Epidermal melanocyte (primary cell): ENCODE measurements around the gene CYP46A1.

Source experiments
- DNase-seq: peaks from one replicate; pipeline ENCODE4 v3.0.0; 2011; ENCODE audit warnings: low spot score; ENCODE audit not compliant: insufficient read length

Gene CYP46A1

DNA sequence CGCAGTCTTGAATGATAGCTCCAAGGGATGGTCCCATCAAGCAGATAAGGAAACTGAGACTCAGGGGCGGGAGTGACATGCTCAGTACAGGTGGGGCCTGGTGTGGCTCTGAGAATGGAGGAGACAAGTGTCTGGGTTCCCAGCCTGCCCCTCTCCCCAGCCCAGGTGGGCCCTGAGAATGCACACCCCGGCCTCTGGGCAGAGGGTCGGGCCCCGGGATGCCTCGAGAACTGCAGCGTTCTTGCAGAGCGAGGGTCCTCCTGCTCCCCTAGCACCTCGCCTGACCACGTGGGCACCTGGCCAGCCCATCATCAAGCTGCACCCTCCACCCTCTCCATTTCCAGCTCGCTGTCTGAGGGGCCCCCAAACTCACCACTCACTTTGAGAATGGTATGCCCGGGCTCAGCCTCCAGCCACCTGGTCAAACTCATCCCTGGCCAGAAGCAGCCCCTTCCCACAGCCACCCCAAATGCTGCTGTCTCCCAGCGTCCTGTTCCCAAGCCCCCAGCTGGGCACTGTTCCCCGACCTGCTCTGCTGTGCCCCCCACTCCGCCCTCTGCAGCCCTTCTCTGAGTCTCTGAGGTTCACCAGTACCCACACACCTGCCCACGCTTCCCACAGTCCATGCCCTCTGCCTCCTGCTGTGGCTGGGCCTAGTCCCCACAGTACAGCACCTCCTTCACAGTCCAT is 44.3 kb downstream of the CYP46A1 start:
- DNase-seq, result no peak

DNA sequence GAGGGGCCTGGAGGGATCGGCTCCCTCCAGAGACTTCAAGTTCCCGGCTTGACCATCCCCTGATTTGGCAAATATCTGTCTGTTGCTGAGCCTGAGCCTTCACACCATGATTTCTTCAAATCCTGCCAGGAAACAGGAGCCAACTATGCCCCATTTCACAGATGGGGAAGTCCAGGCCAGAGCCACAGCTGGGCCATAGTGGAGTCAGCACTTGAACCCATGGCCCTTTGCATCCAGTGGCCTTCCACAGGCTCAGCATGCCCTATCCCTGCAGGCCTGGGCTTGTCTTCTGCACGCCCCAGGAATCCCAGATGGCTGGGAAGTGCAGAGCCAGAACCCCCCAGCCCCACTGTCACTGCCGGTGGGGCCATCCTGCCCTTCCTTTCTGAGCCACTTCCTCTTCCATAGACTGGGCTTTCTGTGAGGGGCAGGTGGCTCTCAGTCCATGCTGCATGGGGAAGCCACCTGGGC is 44.9 kb downstream of the CYP46A1 start:
- no peak for DNase-seq

DNA sequence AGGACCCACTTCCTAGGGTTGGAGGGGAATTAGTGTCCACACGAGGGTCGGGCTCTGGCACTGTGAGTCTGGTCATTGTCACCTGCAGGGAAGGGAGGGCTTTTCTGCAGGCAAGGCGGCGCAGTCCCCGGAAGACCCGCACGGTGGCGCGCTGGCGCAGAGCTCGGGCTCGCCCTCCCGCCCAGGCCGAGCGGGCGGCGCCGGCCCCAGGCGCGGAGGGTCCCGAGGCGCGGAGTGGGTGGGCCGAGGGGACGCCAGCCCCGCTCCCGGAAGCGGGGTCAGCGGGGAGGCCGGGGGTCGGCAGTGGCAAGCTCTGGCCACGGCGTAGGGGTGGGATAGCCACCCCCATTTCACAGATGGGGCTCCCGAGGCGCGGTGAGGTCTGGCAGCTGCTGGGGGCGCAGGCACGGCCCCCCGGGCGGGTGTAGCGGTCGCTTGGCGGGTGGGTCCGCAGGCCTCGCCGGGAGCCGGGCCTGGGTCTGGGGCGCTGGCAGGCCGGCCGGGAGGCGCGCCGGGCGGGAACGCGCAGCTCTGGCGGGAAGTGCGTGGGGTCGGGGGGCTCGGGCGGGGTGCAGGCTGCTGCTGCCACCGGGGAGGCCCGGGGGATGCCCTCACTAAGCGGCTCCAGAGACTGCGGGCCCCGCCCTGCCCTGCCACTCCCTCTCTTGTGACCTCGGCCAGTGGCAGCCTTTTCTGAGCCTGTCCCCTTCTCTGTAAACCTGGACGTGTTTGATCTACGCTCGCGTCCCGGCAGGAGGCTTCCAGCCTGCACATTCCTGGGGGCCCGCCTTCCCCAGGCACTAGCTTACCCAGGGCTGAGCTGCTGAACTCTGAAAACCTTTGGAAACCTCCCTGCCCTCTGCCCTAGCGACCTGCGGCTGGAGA is 46.1 kb downstream of the CYP46A1 start:
- peak; percentile 70 for DNase-seq

DNA sequence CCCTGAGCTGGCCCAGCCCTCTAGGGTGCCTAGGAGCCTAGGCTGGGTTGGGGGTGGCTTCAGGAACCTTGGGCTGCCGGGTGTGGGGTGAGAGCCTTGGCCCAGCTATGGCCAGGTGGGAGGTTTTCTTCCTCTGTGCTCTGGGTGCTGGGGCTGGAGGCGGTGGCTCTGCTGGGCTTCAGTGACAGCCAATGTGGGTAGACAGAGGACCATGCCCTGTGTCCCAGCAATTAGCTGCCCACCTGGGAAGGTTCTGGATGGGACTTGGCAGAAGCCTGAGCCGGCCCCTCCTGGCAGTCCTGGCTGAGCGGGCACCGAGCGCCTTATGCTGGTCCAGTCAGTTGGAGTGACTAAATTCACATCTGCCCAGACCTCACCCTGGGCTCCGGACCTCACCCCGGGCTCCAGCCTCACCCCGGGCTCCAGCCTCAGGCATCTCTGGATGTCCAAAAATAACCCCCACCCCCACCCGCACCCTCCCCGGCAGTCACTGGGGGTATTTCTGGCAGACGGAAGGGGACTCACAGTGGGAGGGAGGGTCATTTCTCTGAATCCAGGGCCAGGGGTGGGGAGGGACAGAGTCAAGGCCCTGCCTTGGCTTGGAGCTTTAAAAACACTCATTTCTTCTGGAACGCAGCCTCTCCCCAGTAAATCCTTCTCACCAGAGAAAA is 46.9 kb downstream of the CYP46A1 start:
- DNase-seq, result no peak

DNA sequence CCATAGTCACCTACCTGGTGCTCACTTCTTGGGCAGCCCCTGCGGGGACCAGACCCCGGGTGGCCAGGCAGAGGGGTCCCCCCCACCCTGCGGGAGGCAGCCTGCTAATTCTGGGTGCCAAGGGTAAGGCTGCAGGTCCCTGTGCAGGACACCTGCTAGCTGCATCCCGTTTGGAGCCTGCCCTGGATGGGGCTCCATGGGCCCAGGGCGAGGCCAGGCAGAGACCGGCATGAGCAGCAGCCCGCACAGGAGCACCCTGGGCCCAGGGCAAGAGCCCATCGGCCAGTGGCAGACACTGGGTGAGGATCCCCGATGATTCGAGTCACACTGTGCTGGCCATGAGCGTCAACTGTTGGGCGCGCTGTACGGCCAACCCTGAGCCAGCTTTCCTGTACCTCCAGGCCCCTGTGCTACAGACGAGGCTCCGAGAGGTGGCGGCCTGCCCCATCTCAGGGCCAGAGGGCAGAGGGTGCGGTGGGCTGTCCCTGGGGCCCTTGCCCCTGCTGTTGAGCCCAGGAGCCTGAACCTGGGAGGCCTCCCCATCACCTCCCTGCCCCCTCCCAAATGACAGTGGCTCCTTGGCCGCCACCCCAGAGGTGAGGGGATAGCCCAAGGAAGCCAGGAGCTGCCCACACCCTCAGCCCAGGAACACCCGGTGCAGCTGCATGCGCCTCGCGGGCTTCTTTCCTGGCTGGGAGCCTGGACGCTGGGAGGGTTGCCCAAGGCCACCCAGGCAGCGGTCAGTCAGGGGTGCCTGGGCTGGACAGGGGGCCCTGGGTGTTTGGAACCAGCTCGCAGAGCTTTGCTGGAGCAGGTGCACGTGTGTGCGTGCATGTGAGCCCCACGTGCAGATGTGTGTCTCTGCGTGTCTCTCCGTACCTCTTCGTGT is 47.7 kb downstream of the CYP46A1 start:
- no peak for DNase-seq

DNA sequence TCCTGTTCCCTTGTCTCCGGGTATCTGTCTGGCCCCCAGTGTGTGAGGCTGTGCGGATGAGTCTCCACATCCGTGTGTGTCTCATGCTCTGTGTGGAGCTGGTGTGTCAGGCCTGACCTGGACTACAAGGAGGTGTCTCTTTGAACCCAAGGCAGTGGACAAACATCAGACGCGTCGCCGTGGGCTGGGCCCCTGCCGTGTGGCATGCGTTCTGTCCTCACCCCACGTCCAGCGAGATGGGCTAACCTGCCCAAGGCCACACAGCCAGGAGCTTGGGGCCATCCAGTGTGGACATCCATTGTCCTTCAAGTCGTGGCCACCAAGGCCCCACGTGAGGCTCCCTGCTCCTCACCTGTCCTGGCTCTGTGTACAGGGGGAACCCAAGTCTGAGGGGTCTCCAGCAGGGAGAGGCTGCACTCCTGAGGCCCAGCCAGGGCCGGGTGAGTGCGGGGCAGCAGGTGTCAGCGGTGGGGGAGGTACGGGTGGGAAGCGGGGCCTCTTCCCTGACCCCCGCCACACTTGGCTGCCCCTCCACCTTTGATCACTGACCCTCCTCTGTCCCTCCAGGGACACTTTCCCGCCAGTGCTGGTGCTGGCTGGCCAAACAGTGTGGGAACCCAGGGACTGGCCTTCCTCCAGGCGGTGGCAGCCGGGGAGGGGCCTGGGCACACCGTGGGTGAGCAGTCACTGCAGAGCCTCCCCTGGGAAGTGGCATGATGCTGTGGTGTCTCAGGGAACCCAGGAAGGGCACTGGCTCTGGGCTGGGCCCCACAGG is 48.5 kb downstream of the CYP46A1 start:
- no peak for DNase-seq

DNA sequence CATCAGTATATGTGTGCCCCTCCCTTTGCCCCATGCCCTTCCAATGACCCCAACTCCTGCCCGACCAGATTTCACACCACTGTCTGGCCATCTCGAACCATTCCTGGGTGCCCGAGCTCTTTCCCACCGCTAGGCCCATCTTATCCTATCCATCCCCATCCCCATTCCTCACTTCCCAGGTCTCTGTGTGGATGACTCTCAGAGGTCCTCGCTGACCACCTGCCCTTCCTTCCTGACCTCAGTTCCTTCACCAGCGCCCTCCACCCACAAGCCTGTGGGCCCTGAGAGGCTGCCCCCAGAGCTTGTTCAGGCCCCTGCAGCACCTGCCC is 49.1 kb downstream of the CYP46A1 start:
- DNase-seq, result no peak

DNA sequence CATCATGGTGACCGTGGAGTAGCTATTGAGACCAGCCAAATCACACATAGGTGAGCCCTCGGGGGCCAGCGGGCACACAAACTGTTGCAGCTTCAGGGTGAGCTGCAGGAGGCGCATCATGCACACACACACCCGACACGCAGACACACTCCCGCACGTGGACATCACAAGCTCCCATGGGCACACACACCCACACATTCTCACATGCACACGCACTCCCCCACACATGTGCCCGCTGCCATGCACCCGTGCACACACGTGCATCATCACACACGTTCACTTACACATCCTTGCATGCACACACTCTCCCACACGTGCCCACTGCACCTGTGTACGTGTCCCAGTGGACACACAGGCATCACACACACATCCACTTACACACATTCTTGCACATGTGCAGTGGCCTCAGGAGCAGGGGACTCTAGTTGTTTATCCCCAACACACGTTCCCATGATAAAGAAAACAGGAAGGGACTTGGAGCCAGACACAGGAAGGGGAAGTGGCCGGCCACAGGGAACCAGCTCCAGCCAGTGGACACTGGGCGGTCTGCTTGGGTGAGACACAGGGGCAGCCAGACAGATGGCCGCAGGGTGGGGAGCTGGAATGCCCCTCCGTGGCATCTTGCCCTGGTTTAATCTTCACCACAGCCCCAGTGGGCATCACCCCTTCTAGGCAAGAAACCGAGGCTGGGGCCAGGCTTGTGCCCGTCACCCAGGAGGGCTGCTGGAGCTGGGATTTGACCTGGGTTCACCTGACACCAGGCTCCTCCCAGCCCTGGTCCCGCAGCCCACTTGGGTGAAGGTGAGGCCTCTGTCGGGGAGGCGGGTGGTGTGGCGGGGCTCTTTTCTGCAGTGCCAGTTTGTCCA is 49.7 kb downstream of the CYP46A1 start:
- DNase-seq, result no peak

DNA sequence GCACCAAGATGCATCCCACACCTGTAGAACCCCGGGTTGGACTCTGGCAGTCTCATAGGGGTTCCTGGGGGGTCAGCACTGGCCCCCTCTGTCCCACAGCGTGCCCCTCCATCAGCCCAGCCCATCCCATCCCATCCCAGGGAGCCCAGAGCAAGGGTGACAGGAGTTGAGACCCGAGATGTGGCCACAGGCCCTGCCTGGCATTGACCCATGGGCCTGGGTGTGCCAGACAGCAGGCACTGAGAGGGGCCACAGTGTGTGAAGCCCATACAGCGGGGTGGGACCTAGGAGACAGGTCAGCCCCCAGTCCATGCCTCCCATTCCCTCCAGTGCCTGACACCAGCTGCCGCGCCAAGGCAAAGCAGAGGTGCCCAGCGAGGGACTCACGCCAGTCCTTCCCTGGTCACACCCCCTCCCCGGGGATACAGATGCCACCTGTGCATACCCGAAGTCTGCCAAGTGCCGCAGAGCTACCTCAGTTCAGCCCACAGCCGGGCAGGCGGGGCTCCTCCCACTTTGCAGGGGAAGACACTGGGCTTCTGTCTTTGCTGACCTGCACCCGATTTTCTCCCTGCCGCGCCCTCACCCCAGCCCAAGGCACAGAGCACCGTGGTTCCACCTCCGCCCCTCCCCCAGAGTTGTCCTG is 50.4 kb downstream of the CYP46A1 start:
- no peak for DNase-seq

DNA sequence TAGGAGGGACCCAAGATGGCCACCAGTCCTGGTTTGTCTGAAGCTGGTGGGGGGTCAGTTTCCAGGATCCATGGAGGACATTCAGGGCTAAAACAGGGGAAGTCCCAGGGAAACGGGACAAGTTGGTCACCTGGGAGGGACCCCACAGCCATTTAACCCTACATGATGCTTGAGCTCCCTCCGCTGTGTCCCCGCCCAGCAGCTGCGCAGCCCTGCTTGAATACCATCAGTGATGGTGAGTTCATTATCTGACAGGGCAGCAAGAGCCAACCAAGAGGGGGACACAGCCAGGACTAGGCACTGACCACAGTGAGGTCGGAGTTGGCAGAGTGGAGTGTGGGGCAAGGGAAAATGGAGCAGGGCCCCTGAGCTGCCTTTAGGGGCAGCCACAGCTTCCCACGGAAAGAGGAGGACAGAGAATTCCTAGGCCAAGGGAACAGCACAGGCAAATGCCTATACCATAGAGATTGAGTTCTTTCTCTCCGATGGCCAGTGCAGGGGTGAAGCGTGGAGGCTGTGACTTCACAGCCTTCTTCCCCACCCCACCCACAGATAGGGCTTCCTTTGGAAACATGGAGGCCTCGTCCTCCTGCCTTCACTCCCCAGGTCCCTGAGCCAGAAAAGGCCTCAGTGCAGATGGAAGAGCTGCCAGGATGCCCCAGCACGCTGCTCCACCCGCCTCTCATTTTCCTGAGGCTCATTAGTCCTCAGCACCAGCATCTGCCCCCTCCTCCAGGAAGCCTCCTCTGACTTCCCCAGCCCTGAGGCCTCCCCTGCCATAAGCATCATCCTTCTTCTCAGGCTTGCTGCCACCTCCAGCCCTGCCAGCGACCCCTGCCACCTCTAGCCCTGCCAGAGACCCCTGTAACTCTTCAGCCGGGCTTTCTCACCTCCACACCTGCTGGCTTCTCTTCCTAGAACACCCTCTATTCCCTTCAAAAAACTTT is 51.4 kb downstream of the CYP46A1 start:
- no peak for DNase-seq

DNA sequence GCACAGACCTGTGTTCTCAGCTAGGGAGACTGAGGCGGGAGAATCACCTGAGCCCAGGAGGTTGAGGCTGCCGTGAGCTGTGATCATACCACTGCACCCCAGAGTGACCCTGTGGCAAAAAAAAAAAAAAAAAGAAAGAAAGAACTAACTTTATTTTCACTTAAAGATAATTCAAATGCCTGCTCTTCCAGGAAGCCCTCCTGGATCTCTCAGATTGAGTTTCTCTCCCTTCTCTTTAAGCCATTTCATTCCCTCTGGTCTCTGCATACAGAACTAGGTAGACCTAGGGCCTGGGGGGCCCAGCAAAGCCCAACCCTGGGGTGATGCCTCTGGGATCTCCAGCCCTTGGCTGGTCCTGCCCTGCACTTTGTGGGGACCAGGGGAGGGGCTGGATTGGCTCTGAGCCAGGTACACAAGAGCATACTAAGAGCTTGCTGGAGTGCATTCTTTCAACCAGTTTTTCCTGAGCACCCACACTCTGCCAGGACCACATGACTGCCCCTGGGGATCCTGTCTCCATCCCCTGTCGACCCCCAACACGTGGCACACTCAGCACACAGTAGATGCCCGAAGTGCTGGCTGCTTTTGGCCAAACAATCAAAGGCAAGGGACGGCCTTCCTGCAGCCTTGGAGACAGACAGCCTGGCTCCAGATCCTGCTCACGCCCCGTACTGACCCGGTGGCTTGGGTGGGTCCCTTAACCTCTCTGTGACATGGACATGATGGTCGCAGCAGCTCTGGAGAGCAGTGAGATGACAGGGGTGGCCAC is 52.7 kb downstream of the CYP46A1 start:
- no peak for DNase-seq

DNA sequence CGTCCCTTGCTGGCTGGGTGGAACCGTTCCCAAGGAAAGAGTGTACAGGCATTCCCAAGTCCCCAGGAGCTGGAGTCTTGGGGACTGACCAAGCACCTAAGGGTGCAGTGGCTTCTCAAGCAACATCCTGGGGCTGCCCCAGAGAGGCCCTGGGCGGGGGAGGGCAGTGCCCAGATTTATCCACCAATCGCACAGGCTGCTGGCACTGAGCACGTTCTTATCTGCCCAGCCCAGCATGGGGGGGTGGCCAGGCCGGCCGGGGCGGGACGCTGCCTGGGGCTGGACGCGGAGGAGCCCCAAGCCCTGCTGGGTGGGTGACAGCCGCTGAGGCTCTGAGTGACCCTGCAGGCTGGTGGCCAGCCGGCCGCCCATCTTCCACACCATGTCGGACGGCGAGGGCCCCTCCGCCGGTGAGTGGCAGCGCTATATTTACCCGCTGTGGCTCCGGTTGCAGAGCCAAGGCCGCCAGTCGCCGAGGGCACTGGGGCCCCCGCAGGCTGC is 53.4 kb downstream of the CYP46A1 start:
- no peak for DNase-seq

DNA sequence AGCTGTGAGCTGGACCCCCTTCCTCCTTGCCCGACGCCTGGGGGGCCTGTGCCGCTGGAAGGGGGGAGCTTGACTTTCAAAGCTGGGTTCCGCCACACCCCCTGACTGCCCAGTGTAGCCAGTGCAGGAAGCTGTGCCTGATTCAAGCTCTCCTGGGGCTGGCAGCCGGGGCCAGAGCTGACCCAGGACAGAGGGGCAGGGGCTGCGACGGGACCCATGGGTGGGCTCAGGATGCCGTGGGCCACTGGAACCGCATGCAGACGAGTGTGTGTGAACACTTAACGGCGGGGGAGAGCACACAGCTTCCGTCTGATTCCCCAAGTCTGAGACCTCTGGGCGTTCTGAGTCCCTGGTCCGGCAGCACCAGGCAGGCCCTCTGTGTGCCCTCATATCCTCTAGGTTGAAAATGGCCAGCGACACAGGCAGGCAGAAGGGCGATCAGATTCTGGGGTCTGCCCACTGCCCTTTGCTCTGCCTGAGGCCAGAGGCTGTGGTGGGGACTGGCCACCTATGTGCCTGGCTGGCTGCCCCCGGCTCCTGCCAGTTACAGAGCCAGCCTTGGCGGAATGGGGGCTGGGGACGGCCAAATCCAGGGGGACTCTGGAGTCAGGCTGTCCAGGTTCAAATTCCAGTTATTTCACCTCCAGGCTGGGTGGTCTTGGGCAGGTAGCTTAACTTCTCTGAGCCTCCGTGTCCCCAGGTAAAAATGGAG is 54.0 kb downstream of the CYP46A1 start:
- DNase-seq, result no peak

DNA sequence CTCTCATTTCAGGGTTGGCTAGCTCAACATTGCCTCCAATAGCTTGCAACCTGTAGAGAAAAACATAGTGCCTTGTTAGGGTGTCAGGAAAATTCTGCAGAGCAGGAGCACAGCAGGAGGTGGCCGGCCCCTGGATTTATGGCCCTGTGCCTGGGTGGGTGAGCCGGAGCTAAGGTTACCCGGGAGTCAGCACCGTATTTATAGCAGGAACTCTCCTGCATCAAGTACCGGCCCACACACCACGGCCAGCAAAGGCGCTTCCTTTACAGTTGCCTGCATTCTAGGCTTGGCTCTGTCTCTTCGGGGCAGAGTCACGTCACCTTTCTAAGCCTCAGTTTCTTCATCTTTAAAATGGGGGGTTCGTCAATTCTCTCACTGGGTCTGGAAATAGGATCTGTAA is 56.3 kb downstream of the CYP46A1 start:
- DNase-seq, result no peak

DNA sequence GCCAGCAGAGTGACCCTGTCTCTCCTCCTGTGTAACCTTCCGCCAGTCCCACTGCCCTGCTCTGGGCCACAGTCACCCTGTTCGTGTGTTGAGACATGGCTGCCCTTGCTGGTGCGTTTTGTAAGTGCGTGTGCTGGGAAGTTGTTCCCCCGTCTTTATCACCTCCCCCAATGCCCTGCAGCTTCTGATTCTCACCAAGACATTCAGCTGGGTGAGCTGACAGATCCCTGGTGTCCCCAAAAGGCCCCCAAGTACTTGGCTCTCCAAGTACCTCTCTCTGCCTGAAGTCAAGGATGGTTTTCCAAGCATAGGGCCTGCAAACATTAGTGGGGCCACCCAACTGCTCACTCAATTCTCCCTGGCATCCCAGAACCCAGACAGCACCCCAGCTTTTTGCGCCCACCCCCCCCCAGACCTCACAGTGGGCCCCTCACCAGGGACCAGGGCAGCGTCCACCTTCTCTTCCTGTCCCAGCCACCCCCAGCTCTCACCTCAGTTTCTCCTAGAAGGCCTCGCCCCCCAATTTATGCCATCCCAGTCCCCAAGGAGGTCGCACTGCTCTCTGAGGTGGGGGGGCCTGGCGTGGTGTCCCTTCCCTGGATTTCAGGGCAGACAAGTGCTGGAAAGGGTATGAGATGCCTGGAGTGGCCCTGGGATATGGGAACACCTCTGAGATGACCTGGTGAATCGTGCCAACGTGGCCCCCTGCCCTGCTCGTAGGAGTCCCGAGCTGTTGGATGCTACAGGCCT is 57.3 kb downstream of the CYP46A1 start:
- DNase-seq, result no peak

DNA sequence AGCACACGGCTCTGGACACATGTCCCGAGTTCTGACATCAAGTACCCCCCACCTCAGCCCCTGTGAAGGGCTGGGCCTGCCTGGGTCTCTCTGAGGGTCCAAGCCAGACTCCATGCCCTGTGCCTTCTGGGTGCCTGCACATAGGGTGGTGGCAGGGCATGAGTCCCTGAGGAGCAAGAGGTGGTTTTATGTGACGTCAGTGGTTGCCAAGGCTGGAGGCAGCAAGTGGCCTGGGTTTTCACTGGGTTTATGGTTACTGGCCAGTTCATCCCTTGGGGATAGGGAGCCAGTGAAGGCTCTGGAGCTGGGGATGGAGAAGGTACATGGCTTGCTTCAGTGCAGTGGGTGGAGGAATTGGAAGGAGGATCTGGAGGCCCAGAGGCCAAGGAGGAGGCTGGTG is 58.0 kb downstream of the CYP46A1 start:
- DNase-seq, result no peak
